ENCODE results near the gene VAPA. TPM values are rescaled to one million over a fixed set of nuclear protein-coding genes. Genes with fewer than 3 reads are reported as not detected.

VAPA gene
- total RNA-seq, 2 experiments from 2014 or later: 152 to 159 TPM

GRCh38 chr18:10008006-10008647 lies 94.3 kb downstream of the VAPA start:
- H3K27ac Mint-ChIP-seq: no peak overlapping the region

More at GRCh38 chr18:10008006-10008647, 94.3 kb downstream of the VAPA start:
- intact Hi-C loops (cut with micrococcal nuclease): no loop called here
- ChIA-PET POLR2A (no interaction called here), CTCF (no interaction called here)
- H3K27me3 Mint-ChIP-seq: peaks cover 8% of the 10 kb centered on the region
- no peak overlapping the region for H3K4me3 Mint-ChIP-seq
- no peaks in the 10 kb centered on the region for H3K36me3 Mint-ChIP-seq
- DNase-seq: no peak
- H3K9me3 Mint-ChIP-seq: no peaks in the 10 kb centered on the region
- H3K4me1 Mint-ChIP-seq (ENCODE audit: low read depth): no peaks in the 10 kb centered on the region

Other genes with a start within 250 kb of the VAPA start
- gene RAB31, start 205.7 kb upstream of the VAPA start, total RNA-seq: under 1 TPM; 0.58 to 0.71 TPM
- gene TXNDC2, start 28.0 kb upstream of the VAPA start, total RNA-seq: not detected